Endometrial microvascular endothelial cells (primary cell): Measurements from ENCODE around the gene TELO2. TPM values are rescaled to one million over a fixed set of nuclear protein-coding genes. Genes with fewer than 3 reads are reported as not detected.

Source experiments
- in situ Hi-C: cut with HindIII; loops from 2 replicates; pipeline ENCODE4 v1.10.0; 2017; ENCODE audit warnings: low sequenced_read_pairs, low pct_unique_long_range_greater_than_20kb; ENCODE audit errors: inconsistent ontology term
- total RNA-seq: library from RNA; depleted of rRNA; stranded (reverse); fragments of >200 nt; gene quantifications from one replicate; pipeline ENCODE4 v1.2.3, GENCODE V29; 2015; ENCODE audit errors: inconsistent ontology term

TELO2 gene
- total RNA-seq, 1 donor from 2014 or later: 21.8 TPM

DNA sequence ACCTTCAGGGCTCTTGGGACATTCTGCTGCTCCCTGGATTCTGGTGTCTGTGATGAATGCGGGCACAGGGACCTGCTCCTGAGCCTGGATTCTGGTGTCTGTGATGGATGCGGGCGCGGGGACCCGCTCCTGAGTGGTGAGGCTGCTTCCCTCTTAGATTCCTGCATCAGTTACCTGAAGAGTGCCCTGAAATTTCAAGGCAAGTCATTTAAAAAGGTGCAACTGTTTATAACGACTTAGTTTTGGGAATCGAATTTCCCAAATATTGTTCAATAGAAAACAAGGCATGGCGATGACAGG lies 47.3 kb downstream of the TELO2 start:
- in situ Hi-C loops: no loop called here

DNA sequence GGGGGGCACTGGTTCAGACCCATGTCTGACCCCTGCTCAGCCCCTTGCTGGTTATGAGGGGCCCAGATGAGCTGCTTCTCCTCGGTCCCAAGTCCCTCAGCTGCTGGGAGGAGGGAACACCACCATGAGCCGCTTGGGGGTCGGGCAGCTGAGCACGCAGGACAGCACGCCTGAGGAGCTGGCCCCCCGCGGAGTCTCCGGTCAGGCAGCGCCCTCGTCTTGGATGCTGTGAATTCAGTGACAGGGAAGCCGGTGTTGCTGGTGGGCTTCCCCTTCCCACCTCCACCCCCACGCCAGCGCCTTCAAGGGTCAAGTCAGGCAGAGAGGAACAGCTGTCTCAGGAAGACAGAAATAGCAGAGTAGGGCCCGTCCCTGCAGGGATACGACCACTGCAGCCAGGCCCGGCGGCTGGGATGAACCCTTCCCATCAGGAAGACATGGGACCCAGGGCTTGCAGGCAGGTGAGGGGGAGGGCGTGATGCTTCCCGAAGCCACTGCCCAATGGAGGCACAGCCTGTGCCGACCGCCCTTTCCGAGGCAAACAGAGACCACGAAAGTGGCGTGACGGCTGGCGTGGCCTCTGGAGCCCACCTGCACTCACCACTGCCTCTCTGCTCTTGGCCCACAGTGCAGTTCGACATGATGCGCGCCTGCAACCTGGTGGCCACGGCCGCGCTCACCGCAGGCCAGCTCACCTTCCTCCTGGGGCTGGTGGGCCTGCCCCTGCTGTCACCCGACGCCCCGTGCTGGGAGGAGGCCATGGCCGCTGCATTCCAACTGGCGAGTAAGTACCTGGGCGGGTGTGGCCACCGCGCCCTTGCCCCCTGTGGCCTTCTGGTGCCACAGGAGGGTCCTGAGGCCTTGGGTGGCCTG lies 48.4 kb downstream of the TELO2 start:
- in situ Hi-C loops: no loop called here

DNA sequence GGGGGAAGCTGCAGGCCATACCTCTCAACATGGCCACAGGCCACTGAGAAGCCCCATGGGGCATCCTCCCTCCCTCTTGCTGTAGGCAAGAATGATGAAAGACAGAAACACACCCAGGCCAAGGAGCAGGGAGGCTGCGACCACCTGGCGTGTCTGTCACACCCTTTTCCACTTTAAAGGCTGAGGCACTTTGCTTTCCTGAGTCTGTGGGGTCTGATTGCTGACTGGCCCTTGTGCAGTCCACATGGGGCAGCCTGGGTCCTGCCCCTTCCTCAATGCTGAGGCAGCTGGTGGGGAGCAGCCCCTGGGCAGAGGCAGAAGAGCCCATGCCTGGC lies 49.0 kb downstream of the TELO2 start:
- in situ Hi-C loops: no loop called here

DNA sequence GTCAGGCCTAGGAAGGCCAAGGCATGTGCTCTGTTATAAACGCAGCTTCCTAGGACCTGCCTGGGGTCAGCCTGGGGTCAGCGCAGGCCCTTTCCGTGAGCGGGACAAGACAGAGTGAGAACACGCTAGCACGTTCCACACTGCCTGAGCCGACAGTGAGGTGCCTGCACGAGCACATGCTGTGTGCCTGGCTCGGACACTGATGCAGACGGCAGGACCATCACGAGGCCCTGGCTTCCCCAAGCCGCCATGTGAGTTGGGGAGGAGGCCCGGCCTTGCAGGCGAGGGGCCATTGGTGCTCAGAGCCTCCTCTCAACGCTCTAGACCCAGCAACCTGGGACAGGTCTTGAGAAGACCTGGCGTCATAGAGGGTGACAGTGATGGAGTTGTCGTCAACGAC lies 49.4 kb downstream of the TELO2 start:
- in situ Hi-C loops: no loop called here

DNA sequence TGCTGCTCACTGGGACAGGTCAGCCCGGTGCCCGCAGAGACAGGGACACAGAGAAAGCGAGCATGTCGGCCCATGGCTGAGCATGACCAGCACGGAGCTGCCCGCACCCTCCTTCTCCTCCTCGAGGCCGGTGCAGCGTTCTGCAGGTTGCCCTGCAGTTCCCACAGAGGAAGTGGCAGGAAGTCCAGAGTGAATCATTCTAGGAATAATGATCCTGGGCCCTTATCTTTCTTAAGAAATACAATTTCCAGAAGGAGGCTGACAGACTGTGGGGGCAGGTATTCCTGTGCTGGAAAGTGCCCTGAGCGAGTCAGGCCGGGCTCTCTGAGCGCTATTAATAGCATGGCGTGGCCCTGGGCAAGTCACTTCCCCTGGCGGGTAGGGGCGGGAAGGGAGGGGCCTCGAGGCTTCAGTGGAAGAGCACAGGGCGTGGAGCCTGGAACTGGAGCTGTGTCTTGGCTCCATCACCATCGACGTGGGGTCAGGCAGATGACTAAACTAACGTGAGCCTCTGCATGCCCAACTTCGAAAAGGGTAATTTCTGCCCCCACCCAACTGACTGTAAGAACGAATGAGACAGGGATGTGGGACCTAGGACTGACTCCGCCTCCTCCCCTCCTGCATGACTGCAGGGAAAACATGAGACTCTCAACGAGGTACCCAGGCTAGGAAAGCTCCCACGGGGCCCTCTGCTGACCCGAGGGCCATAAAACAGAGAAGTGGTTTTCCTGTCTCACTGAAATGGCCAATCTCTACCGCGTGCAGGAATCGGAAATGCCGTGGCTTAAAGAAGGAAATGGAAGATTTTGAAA lies 50.1 kb downstream of the TELO2 start:
- in situ Hi-C loops: no loop called here

DNA sequence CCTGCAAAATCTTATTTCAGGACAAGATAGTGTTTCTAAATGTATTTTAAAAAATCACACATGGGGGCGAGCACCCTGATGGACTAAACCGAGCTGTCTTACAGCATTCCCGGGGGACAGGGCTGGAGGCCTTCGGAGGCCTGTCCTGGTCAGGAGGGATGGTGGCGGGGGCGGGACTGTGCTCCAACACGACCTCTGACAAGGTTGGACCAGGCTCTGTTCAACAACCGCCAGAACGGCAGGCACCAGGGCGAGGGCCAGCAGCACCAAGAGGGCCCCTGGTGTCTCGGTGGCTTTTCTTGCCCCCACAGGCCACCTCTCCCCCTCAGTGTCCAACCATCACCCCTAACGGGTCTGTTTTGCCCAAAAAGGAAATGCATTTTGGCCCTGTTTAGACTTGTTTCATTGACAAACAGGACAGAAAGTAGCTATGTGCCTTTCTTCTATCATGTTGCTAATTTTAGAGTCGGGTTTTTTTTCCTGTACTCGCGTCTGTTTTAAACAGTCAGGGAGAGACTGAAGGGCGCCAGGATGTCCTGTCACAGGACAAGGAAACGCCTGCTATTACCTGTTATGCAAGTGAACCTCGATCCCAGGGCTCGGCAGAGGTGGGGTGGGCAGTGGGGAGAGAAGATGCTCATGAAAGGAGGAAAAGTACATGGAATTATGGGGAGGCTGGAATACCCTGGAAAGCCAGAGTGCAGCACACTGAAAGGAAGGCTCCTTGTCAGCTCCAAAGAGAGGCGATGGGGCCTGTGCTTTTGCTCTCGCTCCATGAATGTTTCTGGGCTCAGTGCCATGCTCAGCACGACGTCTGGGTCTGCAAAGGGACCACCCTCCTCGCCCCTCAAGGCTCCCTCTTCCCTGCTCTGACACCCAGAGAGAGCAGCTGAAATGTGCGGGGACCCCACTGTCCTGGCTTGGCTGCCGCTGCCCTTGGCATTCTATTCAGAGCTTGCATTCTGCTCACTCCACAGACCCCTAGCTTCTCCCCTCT lies 52.2 kb downstream of the TELO2 start:
- in situ Hi-C loops: no loop called here

DNA sequence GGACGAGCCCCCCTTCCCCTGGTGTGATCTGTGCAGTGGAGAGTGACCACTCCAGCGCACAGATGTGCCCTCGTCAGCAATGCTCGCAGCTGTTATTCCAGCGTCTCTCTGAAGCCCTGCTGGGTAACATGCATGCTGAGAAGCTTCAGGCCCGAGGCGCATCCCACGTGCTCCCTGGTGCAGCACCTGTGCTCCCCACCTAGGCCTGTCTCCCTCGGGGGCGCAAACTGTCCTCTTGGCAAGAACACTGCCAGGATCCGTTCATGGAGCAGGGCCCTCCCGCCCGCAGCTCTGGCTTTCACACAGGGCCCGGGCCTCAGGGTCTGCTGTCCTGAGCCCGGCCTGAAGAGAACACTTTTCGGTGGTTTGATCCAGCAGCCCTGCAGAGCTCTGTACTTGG lies 53.3 kb downstream of the TELO2 start:
- in situ Hi-C loops: no loop called here

DNA sequence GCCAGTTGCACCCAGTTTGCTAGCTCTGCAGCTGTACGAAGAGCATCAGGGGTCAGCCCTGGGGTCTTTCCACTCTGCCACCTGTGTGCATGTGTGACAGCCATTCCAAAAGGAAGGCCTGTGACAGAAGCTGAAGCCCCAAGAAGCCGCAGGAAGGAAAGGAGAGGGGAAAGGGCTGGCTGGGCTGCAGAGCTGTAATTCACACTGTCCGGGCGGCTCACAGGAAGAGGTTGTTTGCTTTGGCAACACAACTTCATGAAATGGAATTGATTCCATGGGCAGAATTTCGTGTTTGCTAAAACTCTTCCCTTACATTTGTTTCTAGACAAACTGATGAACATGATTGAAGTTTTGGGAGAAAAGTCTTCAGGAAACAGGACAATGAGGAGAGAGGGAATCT lies 55.1 kb downstream of the TELO2 start:
- in situ Hi-C loops: no loop called here

DNA sequence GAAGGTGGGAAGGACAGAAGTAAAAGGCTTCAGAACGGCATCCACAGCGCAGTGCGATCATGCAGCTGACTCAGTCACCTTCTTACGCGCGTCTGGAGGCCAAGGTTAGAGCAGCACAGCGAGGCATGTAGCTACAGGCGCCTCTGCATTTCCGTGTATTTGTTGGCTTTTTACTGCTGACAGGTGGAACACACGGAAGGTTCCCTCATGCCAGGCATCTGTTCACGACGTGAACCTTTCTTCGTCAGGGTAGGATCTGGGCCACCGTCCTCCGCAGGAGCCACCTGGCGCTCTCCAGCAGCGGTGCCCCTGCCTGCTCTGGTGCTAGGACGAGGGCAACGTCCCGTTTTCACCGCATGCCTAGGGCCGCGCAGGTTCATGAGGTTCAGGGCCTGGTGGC lies 55.6 kb downstream of the TELO2 start:
- in situ Hi-C loops: no loop called here

DNA sequence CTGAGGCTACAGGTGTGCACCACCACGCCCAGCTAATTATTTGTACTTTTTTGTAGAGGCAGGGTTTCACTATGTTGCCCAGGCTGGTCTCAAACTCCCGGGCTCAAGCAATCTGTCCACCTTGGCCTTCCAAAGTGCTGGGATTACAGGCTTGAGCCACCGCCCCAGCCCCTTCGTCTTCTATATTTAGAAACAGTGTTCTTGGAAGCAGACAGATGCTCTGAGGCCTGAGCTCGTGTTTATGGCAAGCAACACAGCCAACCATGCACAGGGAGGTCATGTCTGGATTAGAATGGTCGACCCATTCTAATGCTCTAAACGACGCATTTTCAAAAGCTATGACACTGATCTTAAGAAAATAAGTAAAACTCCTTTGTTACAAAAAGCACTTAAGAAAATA lies 56.9 kb downstream of the TELO2 start:
- in situ Hi-C loops: no loop called here

DNA sequence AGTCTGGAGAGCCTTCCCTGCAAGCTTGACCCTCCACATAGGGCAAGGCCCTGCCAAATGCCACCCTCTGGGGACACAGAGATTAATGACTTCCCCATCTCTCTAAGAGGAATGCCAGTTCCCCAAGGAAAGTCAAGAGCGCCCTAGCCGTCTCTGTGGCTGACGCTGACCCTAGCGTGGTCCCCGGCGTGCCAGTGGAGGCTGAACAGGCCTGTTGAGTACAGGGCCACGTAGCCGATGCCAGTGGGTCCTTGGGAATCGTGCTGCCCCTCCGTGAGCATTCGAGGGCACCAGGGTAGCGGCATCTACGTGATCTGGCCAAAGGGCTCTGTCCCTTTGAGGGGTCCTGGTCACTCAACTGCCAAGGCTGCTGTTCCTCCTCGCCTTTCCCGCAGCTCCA lies 57.5 kb downstream of the TELO2 start:
- in situ Hi-C loops: no loop called here

DNA sequence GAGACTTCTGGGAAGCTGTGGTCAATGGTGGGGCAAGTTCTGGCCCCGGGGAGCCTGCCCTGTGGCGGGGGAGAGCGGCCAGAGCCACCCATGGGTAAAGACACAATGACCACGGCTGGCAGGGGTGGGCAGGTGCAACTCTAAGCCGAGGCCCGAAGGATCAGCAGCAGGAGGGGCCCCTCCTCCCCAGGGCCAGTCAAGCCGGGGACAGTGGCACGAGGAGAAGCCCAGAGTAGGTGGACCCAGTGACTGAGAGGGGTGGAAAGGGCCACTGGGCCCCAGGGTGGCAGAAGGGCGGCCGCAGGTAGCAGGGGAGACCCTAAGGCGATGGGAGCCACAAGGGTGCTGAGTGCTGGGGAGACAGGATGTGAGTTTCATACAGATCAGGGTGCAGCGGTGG lies 58.0 kb downstream of the TELO2 start:
- in situ Hi-C loops: no loop called here

DNA sequence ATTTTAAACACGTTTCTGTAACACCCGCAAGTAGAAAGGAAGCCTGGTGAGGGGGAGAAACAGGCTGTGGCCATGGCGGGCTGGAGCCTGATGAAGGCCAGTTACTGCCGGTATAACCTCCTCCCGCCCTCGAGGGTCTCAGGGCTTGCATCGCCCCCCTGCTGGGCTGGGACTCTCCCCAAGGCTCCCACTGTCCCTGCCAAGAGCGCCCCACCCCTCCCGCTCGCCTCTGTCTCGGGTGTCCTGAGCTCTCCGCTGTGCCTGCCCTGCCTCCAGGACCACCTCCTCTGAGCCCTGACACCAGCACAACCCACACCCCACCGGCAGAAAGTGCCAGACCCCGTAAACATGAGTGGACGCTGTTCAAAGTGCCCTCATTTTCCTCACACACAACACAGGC lies 59.0 kb downstream of the TELO2 start:
- in situ Hi-C loops: no loop called here

DNA sequence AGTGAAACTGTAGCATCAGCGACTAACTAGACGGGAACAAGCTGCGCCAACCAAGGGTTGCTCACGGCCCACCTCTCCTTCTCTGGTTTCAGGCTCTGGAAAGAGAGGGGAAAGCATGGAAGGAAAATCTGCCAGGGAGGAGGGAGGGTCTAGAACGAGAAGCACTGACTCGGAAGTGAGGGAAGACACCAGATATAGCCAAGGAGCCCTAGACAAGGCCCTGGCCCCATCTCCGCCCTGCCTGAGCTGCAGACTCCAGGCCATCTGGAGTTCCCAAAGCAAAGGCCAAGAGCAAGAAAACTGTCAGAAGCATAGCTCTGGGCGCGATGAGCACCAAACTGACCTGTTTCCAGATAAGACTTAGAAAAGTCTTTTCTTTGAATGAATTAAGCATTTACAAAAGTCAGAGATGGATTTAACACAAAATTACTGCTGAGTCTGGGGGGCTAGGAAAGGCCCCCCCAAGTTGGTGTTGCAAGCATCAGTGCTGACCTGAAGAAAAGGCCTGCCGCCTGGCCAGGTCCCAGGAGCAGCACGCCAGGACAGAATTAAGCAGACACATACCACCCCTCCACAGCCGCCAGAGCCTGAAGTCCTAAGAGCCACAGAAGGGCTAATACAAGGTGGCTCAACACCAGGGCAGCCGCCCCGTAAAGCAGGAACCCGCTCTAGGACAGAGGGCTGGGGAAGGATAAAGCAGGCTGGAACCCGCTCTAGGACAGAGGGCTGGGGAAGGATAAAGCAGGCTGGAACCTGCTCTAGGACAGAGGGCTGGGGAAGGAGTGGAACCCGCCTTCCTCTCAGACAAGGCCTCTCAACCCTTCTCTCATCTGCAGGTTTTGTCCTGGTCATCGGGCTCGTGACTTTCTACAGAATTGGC lies 61.0 kb downstream of the TELO2 start:
- in situ Hi-C loops: no loop called here

DNA sequence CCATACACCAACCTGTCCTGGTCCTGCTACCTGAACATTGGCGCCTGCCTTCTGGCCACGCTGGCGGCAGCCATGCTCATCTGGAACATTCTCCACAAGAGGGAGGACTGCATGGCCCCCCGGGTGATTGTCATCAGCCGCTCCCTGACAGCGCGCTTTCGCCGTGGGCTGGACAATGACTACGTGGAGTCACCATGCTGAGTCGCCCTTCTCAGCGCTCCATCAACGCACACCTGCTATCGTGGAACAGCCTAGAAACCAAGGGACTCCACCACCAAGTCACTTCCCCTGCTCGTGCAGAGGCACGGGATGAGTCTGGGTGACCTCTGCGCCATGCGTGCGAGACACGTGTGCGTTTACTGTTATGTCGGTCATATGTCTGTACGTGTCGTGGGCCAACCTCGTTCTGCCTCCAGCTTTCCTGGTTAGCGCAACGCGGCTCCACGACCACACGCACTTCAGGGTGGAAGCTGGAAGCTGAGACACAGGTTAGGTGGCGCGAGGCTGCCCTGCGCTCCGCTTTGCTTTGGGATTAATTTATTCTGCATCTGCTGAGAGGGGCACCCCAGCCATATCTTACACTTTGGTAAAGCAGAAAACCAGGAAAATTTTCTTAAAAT lies 61.8 kb downstream of the TELO2 start:
- in situ Hi-C loops: no loop called here

DNA sequence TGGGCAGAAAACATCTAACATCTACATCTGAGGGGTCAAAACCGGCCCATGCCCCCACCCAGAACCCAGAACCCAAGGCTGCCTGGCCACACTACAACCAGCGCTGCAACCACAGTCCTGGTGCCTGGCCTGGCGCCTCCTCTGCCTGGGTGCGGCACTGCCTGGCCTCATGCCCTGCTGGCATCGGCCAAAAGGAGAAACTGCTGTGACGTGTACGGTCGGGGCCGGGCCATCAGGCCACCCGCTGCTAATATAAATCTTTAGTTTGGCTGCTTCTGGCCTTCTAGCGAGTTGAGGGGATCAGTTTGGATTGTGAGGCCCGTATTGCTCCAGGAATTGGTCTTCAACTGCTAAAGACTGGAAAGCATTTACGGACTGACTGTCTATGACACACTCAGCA lies 63.1 kb downstream of the TELO2 start:
- in situ Hi-C loops: no loop called here

DNA sequence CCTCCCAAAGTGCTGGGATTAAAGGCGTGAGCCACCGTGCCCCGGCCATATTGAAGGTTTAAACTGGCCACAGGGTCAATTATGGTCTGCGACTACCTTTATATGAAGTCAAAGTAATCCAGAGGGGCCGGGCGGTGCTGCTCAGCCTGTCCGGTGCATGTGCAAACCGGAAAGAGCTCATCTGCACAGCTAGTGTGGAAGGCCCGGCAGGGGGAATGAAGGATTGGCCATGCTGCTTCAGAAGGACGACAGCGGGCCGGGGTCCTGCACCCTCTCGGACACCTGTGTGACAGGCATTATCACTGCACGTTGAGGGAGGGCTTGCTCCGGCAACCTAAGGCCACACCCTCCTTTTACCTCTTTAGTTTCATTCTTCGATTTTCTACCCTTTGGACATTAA lies 63.9 kb downstream of the TELO2 start:
- in situ Hi-C loops: no loop called here

DNA sequence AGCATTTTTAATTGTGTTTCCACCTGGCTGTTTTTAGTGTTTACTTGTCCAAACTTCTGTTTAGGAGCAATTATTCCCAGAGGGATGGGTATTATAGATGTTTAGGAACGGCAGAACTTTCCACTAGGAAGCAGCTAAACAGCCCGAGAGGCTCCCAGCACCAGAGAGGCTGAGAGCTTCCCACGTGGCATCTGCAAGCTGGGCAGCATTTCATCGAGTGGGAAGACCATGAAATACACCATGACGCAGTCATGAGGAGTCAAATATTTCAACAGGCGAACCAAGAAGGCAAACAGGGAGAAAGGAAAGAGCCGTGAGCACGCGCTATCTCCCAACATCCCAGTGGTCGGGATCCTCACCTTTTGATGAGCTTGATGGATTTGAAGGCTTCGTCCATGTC lies 64.4 kb downstream of the TELO2 start:
- in situ Hi-C loops: no loop called here
